Smooth muscle cell (in vitro differentiated cells): Measurements from ENCODE around the gene SYT7. TPM values are rescaled to one million over a fixed set of nuclear protein-coding genes. Genes with fewer than 3 reads are reported as not detected.

ENCODE experiments used
- DNase-seq: peaks from one replicate; lab custom pipeline; 2025; ENCODE audit not compliant: unreplicated experiment; lab: John Stamatoyannopoulos, UW
- H2AFZ ChIP-seq: fragments of 200-600 bp; sonication (generic); 2 replicates; pipeline ENCODE4 v1.6.0; 2016; ENCODE audit warnings: antibody characterized with exemption, low read depth, mild to moderate bottlenecking
- H3F3A ChIP-seq: fragments of 200-600 bp; sonication (generic); 2 replicates; pipeline ENCODE4 v1.6.0; 2017; ENCODE audit warnings: antibody characterized with exemption, low read depth
- H3K27ac ChIP-seq: fragments of 200-600 bp; sonication (generic); 2 replicates; pipeline ENCODE4 v1.5.1; 2016; ENCODE audit warnings: low read depth, mild to moderate bottlenecking
- H3K27me3 ChIP-seq: fragments of 200-600 bp; sonication (generic); 2 replicates; pipeline ENCODE4 v1.6.1; 2016; ENCODE audit warnings: low read depth, mild to moderate bottlenecking
- H3K36me3 ChIP-seq: fragments of 200-600 bp; sonication (generic); 2 replicates; pipeline ENCODE4 v1.5.1; 2016; ENCODE audit warnings: low read depth
- H3K4me1 ChIP-seq: fragments of 200-600 bp; sonication (generic); 2 replicates; pipeline ENCODE4 v1.5.1; 2016; ENCODE audit warnings: low read depth
- H3K4me2 ChIP-seq: fragments of 200-600 bp; sonication (generic); 2 replicates; pipeline ENCODE4 v1.6.0; 2016; ENCODE audit warnings: mild to moderate bottlenecking
- H3K4me3 ChIP-seq: fragments of 200-600 bp; sonication (generic); 2 replicates; pipeline ENCODE4 v1.5.1; 2016; ENCODE audit warnings: mild to moderate bottlenecking
- H3K79me2 ChIP-seq: fragments of 200-600 bp; sonication (generic); 2 replicates; pipeline ENCODE4 v1.6.0; 2016; ENCODE audit warnings: low read depth, mild to moderate bottlenecking
- H3K9ac ChIP-seq: fragments of 200-600 bp; sonication (generic); 2 replicates; pipeline ENCODE4 v1.6.0; 2016; ENCODE audit warnings: low read depth
- H3K9me3 ChIP-seq: fragments of 200-600 bp; sonication (generic); replicated peaks from 2 replicates; pipeline ENCODE4 v1.5.1; 2016; ENCODE audit warnings: low read depth
- H4K20me1 ChIP-seq: fragments of 200-600 bp; sonication (generic); 2 replicates; pipeline ENCODE4 v1.6.0; 2016; ENCODE audit warnings: low read depth
- CTCF ChIP-seq: fragments of 200-600 bp; sonication (generic); IDR thresholded peaks from 2 replicates; pipeline ENCODE4 v1.5.1; 2017; ENCODE audit warnings: borderline replicate concordance, mild to moderate bottlenecking, antibody characterized with exemption; ENCODE audit not compliant: insufficient read depth, poor library complexity, severe bottlenecking
- WGBS: methylation state at CpG from one replicate; pipeline ENCODE4 v1.1.7; 2016; ENCODE audit warnings: low lambda C conversion rate; 5-methylcytosine and 5-hydroxymethylcytosine counted together
- polyA plus RNA-seq: library from polyadenylated mRNA; unstranded; fragments of >200 nt; fragmentation: Nextera tagmentation; extraction: Ambion mirVana; gene quantifications from 2 replicates; pipeline ENCODE4 v1.2.1, GENCODE V29; 2016
- total RNA-seq: library from RNA; depleted of rRNA; stranded (reverse); fragments of >200 nt; gene quantifications from 2 replicates; pipeline ENCODE4 v1.2.3, GENCODE V29; 2014

Gene SYT7
- total and polyA plus RNA-seq, 2 experiments from 2014 or later, result 0.79 to 4.0 TPM

DNA sequence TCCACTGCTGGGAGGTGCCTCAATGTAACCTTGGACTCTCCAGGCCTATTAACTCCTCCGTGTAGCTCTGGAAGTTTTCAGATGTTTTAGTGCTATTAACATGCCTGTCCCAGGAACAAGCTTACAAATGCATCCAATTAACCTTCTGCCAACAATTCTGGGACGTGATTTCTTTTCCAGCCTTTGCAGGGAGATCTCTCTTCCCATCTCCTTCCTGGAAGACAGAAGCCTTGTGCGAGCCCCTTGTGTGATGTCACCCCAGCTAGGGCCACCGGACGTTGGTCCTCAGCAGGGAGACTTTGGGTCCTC lies 47.7 kb upstream of the SYT7 start:
- no peak for TF ChIP-seq CTCF
- WGBS, result 68% methylated on average over 5 of the region's 5 CpGs

GRCh38 chr11:61627850-61628661 lies 47.2 kb upstream of the SYT7 start:
- H3K27ac ChIP-seq, result no peak overlapping the region
- H4K20me1 ChIP-seq, result no peaks in the 10 kb centered on the region
- peak; percentile 22 for DNase-seq
- no peak overlapping the region for H3K9ac ChIP-seq
- H3K9me3 ChIP-seq, result no peaks in the 10 kb centered on the region
- H3K4me3 ChIP-seq, result no peak overlapping the region
- H2AFZ ChIP-seq, result no peak overlapping the region
- H3K4me1 ChIP-seq, result peaks cover 7% of the 10 kb centered on the region
- WGBS, result 58% methylated on average over 13 of the region's 13 CpGs
- H3F3A ChIP-seq, result no peaks in the 10 kb centered on the region
- H3K27me3 ChIP-seq, result no peaks in the 10 kb centered on the region
- TF ChIP-seq CTCF, result peak; percentile 89
- no peaks in the 10 kb centered on the region for H3K79me2 ChIP-seq
- H3K36me3 ChIP-seq, result no peaks in the 10 kb centered on the region
- no peak overlapping the region for H3K4me2 ChIP-seq

More for the DNA sequence above, 47.7 kb upstream of the SYT7 start:
- Histone ChIP-seq H4K20me1 (no peaks in the 10 kb centered on the region), H3K4me2 (no peak overlapping the region), H3K4me1 (peaks cover 7% of the 10 kb centered on the region), H3K9me3 (no peaks in the 10 kb centered on the region), H3K79me2 (no peaks in the 10 kb centered on the region), H3K27me3 (no peaks in the 10 kb centered on the region), H3F3A (no peaks in the 10 kb centered on the region), H2AFZ (no peak overlapping the region), H3K27ac (no peak overlapping the region), H3K9ac (no peak overlapping the region), H3K4me3 (no peak overlapping the region), H3K36me3 (no peaks in the 10 kb centered on the region)
- DNase-seq, result no peak

- H3F3A ChIP-seq, result no peaks in the 10 kb centered on the region
- H3K27ac ChIP-seq, result peak overlapping the region; percentile 58
- H3K4me2 ChIP-seq, result no peak overlapping the region
- no peak for TF ChIP-seq CTCF
- no peak overlapping the region for H3K4me3 ChIP-seq
- no peaks in the 10 kb centered on the region for H4K20me1 ChIP-seq
- H3K36me3 ChIP-seq, result no peaks in the 10 kb centered on the region
- no peak overlapping the region for H3K9ac ChIP-seq
- no peaks in the 10 kb centered on the region for H3K79me2 ChIP-seq
- no peak overlapping the region for H2AFZ ChIP-seq
- H3K9me3 ChIP-seq, result no peaks in the 10 kb centered on the region
- no peaks in the 10 kb centered on the region for H3K27me3 ChIP-seq
- H3K4me1 ChIP-seq, result no peaks in the 10 kb centered on the region
- 37% methylated on average over 9 of the region's 10 CpGs for WGBS
- DNase-seq, result no peak
Measured at GRCh38 chr11:61626580-61627380, 45.9 kb upstream of the SYT7 start.
